ENCODE data around the gene CYBA.

Gene CYBA

GRCh38 chr16:88691129-88691813, 40.4 kb upstream of the CYBA start:
- no peak for DNase-seq (ENCODE audit: low spot score in 2 of 2)
- peaks cover 14% of the 10 kb centered on the region for H3K4me1 Mint-ChIP-seq
- peak overlapping the region; percentile 69 for H3K27ac Mint-ChIP-seq

GRCh38 chr16:88690341-88691128, 39.7 kb upstream of the CYBA start:
- no peak overlapping the region for H3K4me3 Mint-ChIP-seq
- DNase-seq (ENCODE audit: low spot score in 2 of 2) (no peak), ATAC-seq (ENCODE audit: low read depth) (no peak)
- H3K9me3 Mint-ChIP-seq = no peaks in the 10 kb centered on the region
- H3K27me3 Mint-ChIP-seq = no peaks in the 10 kb centered on the region
- H3K27ac Mint-ChIP-seq = peak overlapping the region; percentile 69
- H3K4me1 Mint-ChIP-seq = peaks cover 15% of the 10 kb centered on the region
- H3K36me3 Mint-ChIP-seq = no peaks in the 10 kb centered on the region

More at GRCh38 chr16:88691129-88691813, 40.4 kb upstream of the CYBA start:
- no peaks in the 10 kb centered on the region for H3K36me3 Mint-ChIP-seq
- no peaks in the 10 kb centered on the region for H3K9me3 Mint-ChIP-seq
- ATAC-seq (ENCODE audit: low read depth) = no peak
- no peaks in the 10 kb centered on the region for H3K27me3 Mint-ChIP-seq
- no peak overlapping the region for H3K4me3 Mint-ChIP-seq

DNA sequence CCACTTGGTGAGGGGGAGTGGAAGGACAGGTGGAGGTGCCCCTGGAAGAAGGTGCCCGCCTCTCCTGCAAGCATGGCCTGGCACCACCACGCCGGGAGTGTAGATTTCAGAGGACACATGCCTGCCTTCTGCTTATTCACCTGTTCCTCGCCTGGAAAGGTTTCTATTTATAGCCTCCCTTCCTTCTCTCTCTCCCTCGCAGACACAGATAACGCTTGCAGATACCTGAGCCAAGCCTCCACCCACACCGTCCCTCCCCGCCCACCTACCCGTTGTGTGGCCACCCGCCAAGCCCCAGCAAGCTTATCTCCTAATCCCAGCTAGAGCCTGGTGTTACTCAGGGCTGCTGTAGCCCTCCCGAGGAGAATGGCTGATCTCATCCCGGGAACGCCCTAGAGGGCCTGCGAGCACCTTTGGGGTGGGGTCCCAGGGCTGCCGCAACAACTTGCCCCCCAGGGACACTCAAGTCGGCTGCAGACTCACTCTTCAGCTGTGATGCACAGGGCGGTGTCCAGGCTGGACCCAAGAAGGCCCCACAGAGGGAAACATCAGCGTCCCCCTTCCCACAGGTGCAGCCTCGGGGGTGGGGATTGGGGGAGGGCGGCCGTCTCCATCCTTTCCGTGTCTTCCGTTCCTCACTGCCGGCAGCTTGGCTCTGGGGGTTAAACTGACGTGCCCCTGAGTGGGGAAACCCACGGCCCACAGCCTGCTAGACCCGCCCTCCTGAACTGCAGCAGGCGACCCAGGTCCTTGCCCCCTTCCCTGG, 37.3 kb upstream of the CYBA start:
- no peak for DNase-seq (ENCODE audit: low spot score in 2 of 2)
- H3K27me3 Mint-ChIP-seq = no peaks in the 10 kb centered on the region
- no peak for ATAC-seq (ENCODE audit: low read depth)
- H3K4me1 Mint-ChIP-seq = peaks cover 24% of the 10 kb centered on the region
- no peaks in the 10 kb centered on the region for H3K9me3 Mint-ChIP-seq
- H3K27ac Mint-ChIP-seq = no peak overlapping the region
- no peak overlapping the region for H3K4me3 Mint-ChIP-seq
- H3K36me3 Mint-ChIP-seq = no peaks in the 10 kb centered on the region

DNA sequence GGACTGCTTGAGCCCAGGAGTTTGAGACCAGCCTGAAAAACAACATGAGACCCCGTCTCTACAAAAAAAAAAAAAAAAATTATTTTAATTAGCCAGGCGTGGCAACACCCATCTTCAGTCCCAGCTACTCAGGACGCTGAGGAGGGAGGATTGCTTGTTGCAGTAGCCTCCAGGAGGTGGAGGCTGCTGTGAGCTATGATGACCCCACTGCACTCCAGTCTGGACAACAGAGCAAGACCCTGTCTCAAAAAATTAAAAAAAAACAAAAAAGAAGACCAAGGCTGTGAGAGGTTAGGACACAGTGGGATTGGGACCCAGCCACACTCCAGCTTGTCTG, 36.8 kb upstream of the CYBA start:
- ATAC-seq (ENCODE audit: low read depth) (no peak), DNase-seq (ENCODE audit: low spot score in 2 of 2) (no peak)
- Mint-ChIP-seq H3K36me3 (no peaks in the 10 kb centered on the region), H3K27ac (no peak overlapping the region), H3K4me3 (no peak overlapping the region), H3K4me1 (peaks cover 24% of the 10 kb centered on the region), H3K27me3 (no peaks in the 10 kb centered on the region), H3K9me3 (no peaks in the 10 kb centered on the region)

DNA sequence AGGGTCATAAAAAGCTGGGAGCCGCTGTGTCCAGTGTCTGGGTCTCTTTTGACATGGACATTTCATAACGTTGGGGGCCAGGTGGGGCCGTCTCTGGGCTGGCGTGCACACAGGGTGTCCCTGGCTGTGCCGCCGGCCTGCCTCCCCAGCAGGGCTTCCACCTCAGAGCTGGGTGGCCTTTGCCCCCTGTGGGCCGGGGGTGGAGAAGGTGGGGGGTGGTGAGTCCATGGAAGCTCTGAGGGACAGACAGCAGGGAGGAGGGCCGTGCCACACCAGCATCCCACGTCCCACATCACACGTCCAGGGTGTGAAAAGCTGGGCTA, 36.4 kb upstream of the CYBA start:
- no peak overlapping the region for H3K4me3 Mint-ChIP-seq
- H3K36me3 Mint-ChIP-seq = no peaks in the 10 kb centered on the region
- no peaks in the 10 kb centered on the region for H3K9me3 Mint-ChIP-seq
- peaks cover 25% of the 10 kb centered on the region for H3K4me1 Mint-ChIP-seq
- no peaks in the 10 kb centered on the region for H3K27me3 Mint-ChIP-seq
- H3K27ac Mint-ChIP-seq = no peak overlapping the region
- ATAC-seq (ENCODE audit: low read depth) (no peak), DNase-seq (ENCODE audit: low spot score in 2 of 2) (no peak)

DNA sequence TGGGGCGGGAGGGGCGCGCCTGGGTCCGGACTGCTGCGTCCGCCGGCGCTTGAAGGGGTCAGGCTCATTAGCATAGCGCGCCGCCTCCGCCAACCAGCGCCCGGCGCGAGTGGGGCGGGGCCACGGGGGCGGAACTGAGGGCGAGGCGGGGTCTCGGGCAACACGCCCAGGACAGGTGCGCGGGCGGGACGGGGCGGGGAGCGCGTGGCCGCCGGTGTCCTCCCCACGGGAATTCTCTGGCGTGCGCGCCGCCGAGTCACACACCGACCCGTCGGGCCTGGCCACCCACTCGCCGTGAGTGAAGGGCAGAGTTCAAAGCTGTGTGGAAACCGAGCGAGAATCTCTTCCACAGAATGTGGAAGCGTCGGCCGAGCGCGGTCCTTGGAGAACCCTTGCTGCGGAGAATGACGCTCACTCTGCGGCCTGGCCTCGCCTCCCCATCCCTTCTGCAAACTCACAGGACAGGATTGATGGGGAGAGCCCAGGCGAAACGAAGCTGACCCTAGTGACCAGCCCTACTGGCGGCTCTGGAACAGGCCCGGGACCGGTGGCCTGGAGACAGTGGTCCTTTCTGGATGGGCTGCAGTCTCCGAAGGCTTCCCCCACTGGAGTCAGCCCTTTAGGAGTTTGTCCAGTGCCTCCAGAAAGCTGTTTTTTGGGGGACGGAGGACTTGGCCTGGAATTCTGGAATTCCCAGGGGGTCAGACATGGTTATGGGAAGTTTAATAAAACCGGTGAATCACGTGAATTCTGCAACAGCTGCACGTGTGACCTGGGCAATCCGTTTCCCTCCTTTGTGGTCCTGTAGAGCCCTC, 35.8 kb upstream of the CYBA start, which contains the start of gene SNAI3:
Gene SNAI3 (minus strand): TSS at position 69 of the 815 bp plus-strand sequence. CDS start 101 bp downstream, outside the sequence.
- Mint-ChIP-seq H3K27ac (no peak within 1 kb of the TSS), H3K36me3 (no peaks in the 10 kb centered on the region), H3K4me1 (peaks cover 25% of the 10 kb centered on the region), H3K27me3 (no peaks in the 10 kb centered on the region), H3K4me3 (peak within 1 kb of the TSS; percentile 88), H3K9me3 (no peaks in the 10 kb centered on the region)
- DNase-seq (ENCODE audit: low spot score in 2 of 2) = peak; percentile 87
- peak; percentile 70 for ATAC-seq (ENCODE audit: low read depth)

- Mint-ChIP-seq H3K27ac (no peak overlapping the region), H3K4me1 (peaks cover 30% of the 10 kb centered on the region), H3K9me3 (no peaks in the 10 kb centered on the region), H3K27me3 (no peaks in the 10 kb centered on the region), H3K36me3 (no peaks in the 10 kb centered on the region), H3K4me3 (peak overlapping the region; percentile 88)
- ATAC-seq (ENCODE audit: low read depth) (peak; percentile 20), DNase-seq (ENCODE audit: low spot score in 2 of 2) (no peak)
These were observed 35.2 kb upstream of the CYBA start for GRCh38 chr16:88686062-88686438.

DNA sequence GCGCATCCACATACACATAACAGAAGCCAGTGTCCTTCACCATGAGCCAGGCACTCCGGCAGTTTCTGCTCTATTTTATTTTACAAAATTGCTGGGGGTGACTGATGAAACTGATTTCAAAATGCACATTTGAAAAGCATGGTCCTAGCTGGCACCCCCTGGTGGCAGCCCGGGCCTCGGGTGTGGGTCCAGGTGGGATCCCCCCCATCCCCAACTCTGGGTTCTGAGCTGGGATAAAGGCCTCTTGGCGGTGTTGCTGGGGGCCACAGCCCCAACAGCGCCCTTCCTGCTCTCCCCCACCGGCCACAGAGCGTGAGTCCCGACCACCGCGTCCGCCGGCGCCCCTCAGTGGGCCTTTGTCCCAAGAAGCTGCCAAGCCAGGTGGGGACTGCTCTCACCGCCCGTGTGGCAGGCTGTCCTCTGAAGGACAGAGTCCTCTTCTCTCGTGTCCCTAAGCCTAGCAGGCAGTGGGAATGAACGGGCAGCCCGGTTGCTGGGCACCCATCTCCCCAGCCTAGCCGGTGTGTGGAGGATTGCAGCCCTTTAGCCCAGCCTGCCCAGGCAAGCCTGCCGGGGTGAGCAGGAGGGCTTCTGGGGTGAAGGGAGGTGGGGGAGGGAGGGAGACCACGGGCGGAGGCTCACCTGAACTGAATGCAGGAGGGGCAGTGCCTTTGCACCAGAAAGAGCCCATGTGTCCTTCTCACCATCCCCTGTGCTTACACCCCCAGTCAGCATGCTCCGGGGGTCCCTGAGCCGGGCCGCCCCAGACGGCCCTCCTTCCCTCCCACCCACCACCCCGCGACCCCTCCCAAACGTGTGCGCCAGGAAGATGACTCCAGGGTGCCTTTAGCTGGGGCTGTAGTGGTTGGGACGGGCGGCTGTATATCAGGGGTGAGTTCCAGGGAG, 34.6 kb upstream of the CYBA start:
- H3K27me3 Mint-ChIP-seq = no peaks in the 10 kb centered on the region
- DNase-seq (ENCODE audit: low spot score in 2 of 2) = peak in 1 of 2 donors; percentile 68
- peaks cover 28% of the 10 kb centered on the region for H3K4me1 Mint-ChIP-seq
- no peak for ATAC-seq (ENCODE audit: low read depth)
- H3K36me3 Mint-ChIP-seq = peaks cover 2% of the 10 kb centered on the region
- peak overlapping the region; percentile 88 for H3K4me3 Mint-ChIP-seq
- H3K27ac Mint-ChIP-seq = no peak overlapping the region
- no peaks in the 10 kb centered on the region for H3K9me3 Mint-ChIP-seq

DNA sequence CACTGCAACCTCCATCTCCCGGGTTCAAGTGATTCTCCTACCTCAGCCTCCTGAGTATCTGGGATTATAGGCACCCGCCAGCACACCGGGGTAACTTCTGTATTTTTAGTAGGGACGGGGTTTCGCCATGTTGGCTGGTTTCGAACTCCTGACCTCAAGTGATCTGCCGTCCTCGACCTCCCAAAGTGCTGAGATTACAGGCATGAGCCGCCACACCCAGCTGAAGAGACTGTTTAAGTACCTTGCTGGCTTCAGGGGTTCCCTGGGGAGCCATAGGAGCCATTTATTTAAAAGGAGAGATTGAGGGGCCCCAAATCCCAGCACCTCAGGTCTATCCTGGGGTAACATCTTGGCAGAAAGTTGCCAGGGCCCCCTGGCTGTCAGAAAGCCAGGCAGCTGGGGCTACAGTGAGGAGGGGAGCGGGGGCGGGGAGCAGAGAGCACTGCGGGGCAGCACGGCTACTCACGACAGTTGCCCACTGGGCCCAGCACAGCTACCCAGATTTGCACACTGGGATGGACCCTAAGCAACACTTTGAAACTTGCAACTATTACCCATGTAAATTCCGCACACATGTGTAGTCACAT, 33.8 kb upstream of the CYBA start:
- ATAC-seq (ENCODE audit: low read depth) (no peak), DNase-seq (ENCODE audit: low spot score in 2 of 2) (no peak)
- peaks cover 2% of the 10 kb centered on the region for H3K36me3 Mint-ChIP-seq
- H3K4me3 Mint-ChIP-seq = peak overlapping the region; percentile 88
- no peak overlapping the region for H3K27ac Mint-ChIP-seq
- H3K9me3 Mint-ChIP-seq = no peaks in the 10 kb centered on the region
- no peaks in the 10 kb centered on the region for H3K27me3 Mint-ChIP-seq
- H3K4me1 Mint-ChIP-seq = peaks cover 27% of the 10 kb centered on the region

GRCh38 chr16:88681709-88682451, 31.0 kb upstream of the CYBA start:
- Mint-ChIP-seq H3K4me3 (peak overlapping the region; percentile 81), H3K9me3 (no peaks in the 10 kb centered on the region), H3K27me3 (no peaks in the 10 kb centered on the region), H3K4me1 (peaks cover 27% of the 10 kb centered on the region), H3K27ac (peak overlapping the region; percentile 93), H3K36me3 (peaks cover 2% of the 10 kb centered on the region)
- peak; percentile 75 for ATAC-seq (ENCODE audit: low read depth)
- DNase-seq (ENCODE audit: low spot score in 2 of 2) = peak; percentile 68 to 79

- Mint-ChIP-seq H3K27ac (peak overlapping the region; percentile 93), H3K27me3 (no peaks in the 10 kb centered on the region), H3K9me3 (no peaks in the 10 kb centered on the region), H3K36me3 (peaks cover 2% of the 10 kb centered on the region), H3K4me3 (peak overlapping the region; percentile 81), H3K4me1 (peaks cover 27% of the 10 kb centered on the region)
- DNase-seq (ENCODE audit: low spot score in 2 of 2) (peak; percentile 59 to 61), ATAC-seq (ENCODE audit: low read depth) (peak; percentile 54)
These were observed 30.3 kb upstream of the CYBA start for GRCh38 chr16:88681084-88681680.

GRCh38 chr16:88680554-88681083, 29.8 kb upstream of the CYBA start:
- Mint-ChIP-seq H3K36me3 (peaks cover 2% of the 10 kb centered on the region), H3K9me3 (no peaks in the 10 kb centered on the region), H3K4me1 (peaks cover 27% of the 10 kb centered on the region), H3K27ac (peak overlapping the region; percentile 93), H3K4me3 (peak overlapping the region; percentile 81), H3K27me3 (no peaks in the 10 kb centered on the region)
- no peak for ATAC-seq (ENCODE audit: low read depth)
- DNase-seq (ENCODE audit: low spot score in 2 of 2) = no peak
